Activated T-helper 2 cell treated with anti-CD3 and anti-CD28 coated beads, Interferon-gamma antibody, Interleukin-2, Interleukin-4, amounts not matched to agents 10 μg/mL and 5 μg/mL and 100 μg/mL, durations not matched to agents 14 hours and 24 hours and 36 hours (primary cell): ENCODE data around the gene POLE. TPM values are rescaled to one million over a fixed set of nuclear protein-coding genes. Genes with fewer than 3 reads are reported as not detected.
"Not testable (repeated sequence)": the region's sequence is repeated elsewhere in the genome, so short reads cannot be mapped to it uniquely, and the experiment has no call there.

Source experiments
- DNase-seq: peaks from one replicate; pipeline ENCODE4 v3.0.0; 2021; ENCODE audit warnings: low spot score
- H3K27ac Mint-ChIP-seq: one replicate; pipeline ENCODE4 v1.8.0; 2021; ENCODE audit warnings: mixed read lengths
- H3K27me3 Mint-ChIP-seq: one replicate; pipeline ENCODE4 v1.8.0; 2021; ENCODE audit warnings: low read depth, mixed read lengths
- H3K36me3 Mint-ChIP-seq: one replicate; pipeline ENCODE4 v1.8.0; 2021; ENCODE audit warnings: low read depth, mixed read lengths
- H3K4me1 Mint-ChIP-seq: one replicate; pipeline ENCODE4 v1.8.0; 2021; ENCODE audit warnings: low read depth, mixed read lengths
- H3K4me3 Mint-ChIP-seq: one replicate; pipeline ENCODE4 v1.8.0; 2021; ENCODE audit warnings: low read depth, mild to moderate bottlenecking, moderate library complexity, mixed read lengths
- H3K9me3 Mint-ChIP-seq: one replicate; pipeline ENCODE4 v1.8.0; 2021; ENCODE audit warnings: mixed read lengths
- intact Hi-C: fragments of 100-400 bp; cut with micrococcal nuclease; formaldehyde crosslinking; loops from one replicate; pipeline ENCODE4 v1.15.1; 2023
- total RNA-seq: library from RNA; stranded (reverse); gene quantifications from 2 replicates; pipeline ENCODE4 v1.2.3, GENCODE V29; 2022

Gene POLE
- total RNA-seq, 1 donor from 2014 or later = 159 TPM

DNA sequence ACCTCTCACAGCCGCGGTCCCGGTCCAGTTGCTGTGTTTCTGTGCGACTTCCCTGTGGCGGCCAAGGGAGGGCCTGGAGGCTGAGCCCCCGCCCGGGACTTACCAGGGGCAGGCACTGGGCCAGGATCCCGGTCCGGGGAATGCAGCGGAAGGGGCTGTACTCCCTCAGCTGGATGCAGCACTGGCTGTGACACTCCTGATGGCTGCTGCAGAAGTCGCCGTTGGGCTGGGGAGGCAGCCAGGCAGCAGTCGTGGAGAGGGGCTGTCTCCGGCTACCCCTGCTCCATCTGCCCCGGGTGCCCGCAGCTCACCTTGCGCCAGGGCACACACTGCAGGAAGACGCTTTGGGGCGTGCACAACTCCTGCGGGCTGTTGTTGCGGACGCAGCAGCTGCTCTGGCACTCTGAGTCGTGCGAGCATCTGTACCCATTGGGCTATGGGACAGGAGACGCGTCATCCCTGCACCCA, 83.0 kb downstream of the POLE start:
- intact Hi-C loops = no loop called here
- peaks cover 10% of the 10 kb centered on the region for H3K4me1 Mint-ChIP-seq

DNA sequence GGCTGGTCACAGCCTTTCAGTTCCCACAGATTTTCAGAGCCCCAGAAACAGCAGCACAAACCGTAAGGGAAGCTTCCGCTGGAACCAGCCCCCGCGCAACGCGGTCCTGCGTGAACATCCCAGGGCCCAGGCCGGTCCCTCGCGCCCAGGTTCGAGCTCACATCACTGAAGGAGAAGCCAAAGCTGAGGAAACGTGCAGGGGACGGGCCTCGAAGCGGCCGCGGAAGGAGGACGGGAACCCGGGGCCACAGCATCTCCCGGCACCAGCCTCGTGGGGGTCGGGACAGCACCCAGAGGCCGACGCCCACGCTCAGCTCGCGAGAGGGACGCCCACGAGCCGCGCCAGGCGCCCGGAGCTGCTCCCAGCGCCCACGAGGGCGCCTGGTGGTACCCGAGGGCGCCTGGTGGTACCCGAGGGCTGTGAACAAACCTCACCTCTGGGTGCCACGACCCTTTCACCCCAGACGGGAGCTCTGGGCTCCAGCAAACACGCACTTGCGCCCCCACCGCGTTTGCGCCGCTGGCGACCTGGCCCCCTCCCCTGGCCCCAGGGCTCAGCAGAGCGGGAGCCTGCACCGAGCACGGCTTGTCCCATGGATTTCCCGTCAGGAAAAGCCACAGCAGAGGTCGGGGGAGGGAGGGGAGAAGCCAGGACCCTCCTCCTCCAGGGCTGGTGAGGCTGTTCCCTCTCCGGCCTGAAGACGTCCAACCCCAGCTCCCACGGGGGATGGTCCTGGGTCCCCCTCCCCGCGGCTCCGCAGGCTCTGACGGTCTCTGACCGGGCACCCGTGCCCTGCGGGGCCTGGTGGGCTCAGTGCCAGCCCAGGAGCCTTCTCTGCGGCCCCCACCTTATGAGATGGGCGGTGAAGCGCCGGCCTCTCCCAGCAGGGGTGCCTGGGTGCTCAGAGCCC, 83.6 kb downstream of the POLE start:
- Mint-ChIP-seq H3K27ac (no peak overlapping the region), H3K9me3 (no peaks in the 10 kb centered on the region), H3K36me3 (no peaks in the 10 kb centered on the region), H3K4me1 (peaks cover 13% of the 10 kb centered on the region), H3K27me3 (peaks cover 54% of the 10 kb centered on the region), H3K4me3 (no peak overlapping the region)
- DNase-seq = no peak
- intact Hi-C loops = no loop called here

More for the DNA sequence above, 83.0 kb downstream of the POLE start:
- no peaks in the 10 kb centered on the region for H3K36me3 Mint-ChIP-seq
- no peak overlapping the region for H3K4me3 Mint-ChIP-seq
- H3K9me3 Mint-ChIP-seq = no peaks in the 10 kb centered on the region
- peaks cover 53% of the 10 kb centered on the region for H3K27me3 Mint-ChIP-seq
- no peak overlapping the region for H3K27ac Mint-ChIP-seq
- DNase-seq = no peak

DNA sequence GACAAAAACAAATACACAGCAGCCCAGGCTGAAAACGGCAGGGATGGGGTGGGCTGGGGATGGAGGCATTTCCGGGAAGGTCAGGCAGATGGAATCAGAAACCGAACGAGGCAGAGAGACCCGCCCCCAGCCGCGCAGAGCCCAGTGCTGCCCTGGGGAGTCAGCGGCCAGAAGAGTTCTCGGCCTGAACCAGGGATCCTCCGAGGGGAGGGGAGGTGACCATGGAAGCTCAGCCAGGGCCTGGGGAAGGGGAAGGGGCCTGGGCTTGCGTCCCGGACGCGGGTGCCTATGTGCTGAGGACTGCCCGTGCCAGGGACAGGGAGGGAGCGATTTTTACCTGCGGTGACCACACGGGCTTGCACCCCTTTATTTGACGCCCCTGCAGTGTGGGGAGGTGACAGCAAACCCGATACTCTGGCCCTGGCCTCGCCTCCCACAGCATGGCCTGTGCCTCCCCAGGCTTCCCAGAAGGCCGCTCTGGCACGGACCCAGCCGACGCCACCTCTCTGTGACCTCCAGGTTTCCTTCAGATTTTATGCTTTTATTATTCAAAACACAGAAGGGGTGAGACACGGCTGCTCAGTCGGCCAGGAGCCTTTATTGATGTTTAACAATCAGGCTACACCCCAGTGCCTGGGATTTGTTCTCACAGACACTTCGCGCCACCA, 84.4 kb downstream of the POLE start:
- Mint-ChIP-seq H3K27me3 (peaks cover 48% of the 10 kb centered on the region), H3K4me3 (no peak overlapping the region), H3K4me1 (peaks cover 13% of the 10 kb centered on the region), H3K36me3 (no peaks in the 10 kb centered on the region), H3K27ac (no peak overlapping the region), H3K9me3 (no peaks in the 10 kb centered on the region)
- intact Hi-C loops = no loop called here
- DNase-seq = no peak

DNA sequence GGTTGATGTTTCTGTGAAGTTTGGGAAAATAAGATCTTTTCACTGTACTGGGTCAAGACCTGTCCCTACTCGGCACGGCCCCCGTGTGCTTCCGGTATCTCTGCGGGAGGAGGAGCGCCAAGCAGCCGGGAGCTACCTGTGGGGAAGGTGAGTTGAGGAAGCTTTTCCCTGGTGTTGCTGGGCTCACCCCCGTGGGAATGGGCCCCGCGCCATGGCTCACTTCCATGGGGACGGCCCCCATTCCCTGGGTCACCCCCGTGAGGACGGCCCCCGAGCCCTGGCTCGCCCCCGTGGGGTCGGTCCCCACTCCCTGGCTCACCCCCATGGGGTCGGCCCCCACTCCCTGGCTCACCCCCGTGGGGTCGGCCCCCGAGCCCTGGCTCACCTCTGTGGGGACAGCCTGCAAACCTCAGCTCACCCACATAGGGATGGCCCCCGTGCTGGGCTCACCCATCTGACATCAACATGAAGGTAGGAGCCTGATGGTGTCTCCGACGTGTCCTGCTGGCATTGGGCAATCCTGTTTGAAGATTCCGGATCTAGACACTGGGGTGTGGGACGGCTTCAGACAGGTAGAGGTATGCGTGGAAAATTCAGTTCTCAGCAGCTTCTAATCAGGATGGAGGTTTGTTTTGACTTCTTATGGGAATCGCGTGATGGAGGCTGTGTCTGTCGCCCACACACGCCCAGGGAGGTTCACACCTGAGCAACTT, 85.8 kb downstream of the POLE start:
- Mint-ChIP-seq H3K4me1 (peaks cover 16% of the 10 kb centered on the region), H3K4me3 (peak overlapping the region; percentile 72), H3K9me3 (no peaks in the 10 kb centered on the region), H3K27ac (no peak overlapping the region), H3K27me3 (peaks cover 44% of the 10 kb centered on the region), H3K36me3 (no peaks in the 10 kb centered on the region)
- DNase-seq = no peak
- intact Hi-C loops = no loop called here

- intact Hi-C loops = no loop called here
- Mint-ChIP-seq H3K4me3 (peak overlapping the region; percentile 72), H3K36me3 (no peaks in the 10 kb centered on the region), H3K9me3 (no peaks in the 10 kb centered on the region), H3K4me1 (peaks cover 16% of the 10 kb centered on the region), H3K27me3 (peaks cover 44% of the 10 kb centered on the region), H3K27ac (no peak overlapping the region)
- peak; percentile 23 for DNase-seq
These were observed 86.8 kb downstream of the POLE start for GRCh38 chr12:132600048-132601032.

- H3K36me3 Mint-ChIP-seq, H3K27ac Mint-ChIP-seq, H3K9me3 Mint-ChIP-seq, intact Hi-C loops, DNase-seq, H3K4me3 Mint-ChIP-seq: not testable (repeated sequence)
- Mint-ChIP-seq H3K4me1 (peaks cover 16% of the 10 kb centered on the region), H3K27me3 (peaks cover 41% of the 10 kb centered on the region)
These were observed 87.6 kb downstream of the POLE start for GRCh38 chr12:132599502-132599901.

DNA sequence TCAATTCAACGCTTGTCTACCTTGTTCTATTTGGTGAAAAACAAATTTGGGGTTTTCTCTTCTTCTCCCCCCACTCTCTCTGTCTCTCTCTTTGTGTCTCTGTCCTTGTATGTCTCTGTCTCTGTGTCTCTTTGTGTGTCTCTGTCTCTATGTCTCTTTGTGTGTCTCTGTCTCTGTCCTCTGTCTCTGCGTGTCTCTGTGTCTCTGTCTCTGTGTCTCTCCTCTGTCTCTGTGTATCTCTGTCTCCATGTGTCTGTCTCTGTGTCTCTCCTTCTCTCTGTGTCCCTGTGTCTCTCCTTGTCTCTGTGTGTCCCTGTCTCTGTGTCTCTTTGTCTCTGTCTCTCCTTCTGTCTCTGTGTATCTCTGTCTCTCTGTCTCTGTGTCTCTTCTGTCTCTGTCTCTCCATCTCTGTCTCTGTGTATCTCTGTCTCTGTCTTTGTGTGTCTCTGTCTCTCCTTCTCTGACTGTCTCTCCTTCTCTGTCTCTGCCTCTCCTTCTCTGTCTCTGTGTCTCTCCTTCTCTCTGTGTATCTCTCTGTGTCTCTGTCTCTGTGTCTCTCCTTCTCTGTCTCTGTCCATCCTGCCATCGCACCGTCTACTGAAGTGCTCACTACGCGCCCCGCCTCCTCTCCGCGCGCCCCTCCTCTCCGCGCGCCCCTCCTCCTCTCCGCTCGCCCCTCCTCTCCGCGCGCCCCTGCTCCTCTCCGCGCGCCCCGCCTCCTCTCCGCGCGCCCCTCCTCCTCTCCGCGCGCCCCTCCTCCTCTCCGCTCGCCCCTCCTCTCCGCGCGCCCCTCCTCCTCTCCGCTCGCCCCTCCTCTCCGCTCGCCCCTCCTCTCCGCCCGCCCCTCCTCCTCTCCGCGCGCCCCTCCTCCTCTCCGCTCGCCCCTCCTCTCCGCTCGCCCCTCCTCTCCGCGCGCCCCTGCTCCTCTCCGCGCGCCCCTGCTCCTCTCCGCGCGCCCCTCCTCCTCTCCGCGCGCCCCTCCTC, 89.5 kb downstream of the POLE start:
- Mint-ChIP-seq H3K27me3 (peaks cover 36% of the 10 kb centered on the region), H3K9me3 (no peaks in the 10 kb centered on the region), H3K4me1 (peaks cover 16% of the 10 kb centered on the region), H3K4me3 (peak overlapping the region; percentile 54), H3K27ac (no peak overlapping the region), H3K36me3 (no peaks in the 10 kb centered on the region)
- intact Hi-C loops = no loop called here
- no peak for DNase-seq

DNA sequence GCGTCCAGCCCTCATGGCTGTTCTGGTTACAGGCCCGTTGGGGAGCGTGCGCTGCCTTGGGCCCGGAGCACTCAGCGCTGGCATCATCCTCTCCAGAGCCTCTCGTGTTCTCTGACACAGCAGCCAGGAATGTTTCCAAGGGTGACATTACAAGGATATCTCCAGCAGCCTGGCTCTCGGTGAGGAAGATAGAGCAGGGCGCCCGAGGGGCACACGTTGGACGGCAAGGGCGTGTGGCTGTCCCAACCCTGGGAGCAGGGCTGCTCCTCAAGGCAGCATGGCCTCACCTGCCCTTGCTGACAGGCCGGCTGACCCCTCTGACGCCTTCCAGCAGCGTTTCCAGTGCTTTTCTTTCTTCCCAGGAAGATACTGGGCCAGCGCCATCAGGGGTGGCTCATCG, 91.1 kb downstream of the POLE start:
- H3K36me3 Mint-ChIP-seq = no peaks in the 10 kb centered on the region
- H3K4me3 Mint-ChIP-seq = no peak overlapping the region
- H3K27ac Mint-ChIP-seq = no peak overlapping the region
- H3K27me3 Mint-ChIP-seq = peaks cover 27% of the 10 kb centered on the region
- no peaks in the 10 kb centered on the region for H3K9me3 Mint-ChIP-seq
- no peak for DNase-seq
- H3K4me1 Mint-ChIP-seq = peaks cover 12% of the 10 kb centered on the region
- intact Hi-C loops = no loop called here

DNA sequence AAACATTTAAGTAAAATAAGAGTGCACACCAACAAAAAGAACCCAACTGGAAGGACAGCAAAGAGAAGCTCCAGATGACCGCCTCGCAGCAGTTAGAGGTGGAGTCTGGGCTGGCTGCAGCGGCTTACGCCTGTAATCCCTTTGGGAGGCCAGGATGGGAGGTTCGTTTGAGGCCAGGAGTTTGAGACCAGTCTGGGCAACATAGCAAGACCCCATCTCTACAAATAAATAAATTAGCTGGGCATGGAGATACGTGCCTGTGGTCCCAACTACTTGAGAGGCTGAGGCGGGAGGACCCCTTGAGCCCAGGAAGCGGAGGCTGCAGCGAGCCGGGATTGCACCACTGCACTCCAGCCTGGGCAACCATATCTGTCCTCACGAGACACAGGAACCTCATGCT, 92.0 kb downstream of the POLE start:
- no peak overlapping the region for H3K27ac Mint-ChIP-seq
- H3K4me1 Mint-ChIP-seq = peaks cover 9% of the 10 kb centered on the region
- intact Hi-C loops = no loop called here
- no peak for DNase-seq
- peaks cover 23% of the 10 kb centered on the region for H3K27me3 Mint-ChIP-seq
- H3K36me3 Mint-ChIP-seq = no peaks in the 10 kb centered on the region
- H3K4me3 Mint-ChIP-seq = no peak overlapping the region
- H3K9me3 Mint-ChIP-seq = no peaks in the 10 kb centered on the region

DNA sequence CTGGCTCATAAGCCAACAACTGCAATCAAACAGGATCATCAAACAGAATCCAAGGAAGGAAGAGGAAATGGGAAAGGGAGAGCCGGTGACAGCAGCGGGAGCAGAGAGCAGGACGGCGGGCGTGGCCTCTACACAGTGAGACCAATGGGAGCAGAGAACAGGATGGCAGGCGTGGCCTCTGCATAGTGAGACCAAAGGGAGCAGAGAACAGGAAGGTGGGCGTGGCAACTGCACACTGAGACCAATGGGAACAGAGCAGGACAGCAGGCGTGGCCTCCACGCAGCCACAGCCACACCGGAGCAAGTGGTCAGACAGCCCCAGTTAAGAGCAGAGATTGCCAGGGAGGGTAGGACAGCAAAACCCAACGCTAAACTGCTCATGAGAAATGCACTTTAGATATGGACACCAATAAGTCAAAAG, 93.2 kb downstream of the POLE start:
- no peak overlapping the region for H3K27ac Mint-ChIP-seq
- intact Hi-C loops = no loop called here
- no peak for DNase-seq
- H3K9me3 Mint-ChIP-seq = no peaks in the 10 kb centered on the region
- H3K4me3 Mint-ChIP-seq = no peak overlapping the region
- H3K36me3 Mint-ChIP-seq = no peaks in the 10 kb centered on the region
- H3K27me3 Mint-ChIP-seq = peaks cover 14% of the 10 kb centered on the region
- peaks cover 9% of the 10 kb centered on the region for H3K4me1 Mint-ChIP-seq

DNA sequence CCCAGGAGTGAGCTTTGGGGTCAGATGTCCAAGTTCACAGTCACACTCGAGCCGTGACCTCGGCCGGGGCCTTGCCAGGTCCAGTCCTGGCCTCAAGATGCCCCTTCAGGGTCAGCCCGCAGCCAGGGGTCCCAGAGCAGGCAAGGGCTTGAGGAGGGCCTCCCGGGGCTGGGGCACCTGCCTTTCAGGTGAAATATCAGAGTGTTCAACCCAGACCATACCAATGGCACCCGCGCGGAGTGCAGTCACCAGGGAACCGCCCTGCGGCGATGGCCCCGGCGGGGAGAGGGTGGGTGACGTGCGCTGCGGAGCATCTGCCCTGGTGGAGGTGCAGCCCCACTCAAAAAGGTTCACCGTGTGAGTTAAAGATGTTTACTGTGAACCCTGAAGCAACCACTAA, 93.6 kb downstream of the POLE start:
- Mint-ChIP-seq H3K9me3 (no peaks in the 10 kb centered on the region), H3K36me3 (no peaks in the 10 kb centered on the region), H3K4me3 (no peak overlapping the region), H3K27ac (no peak overlapping the region), H3K4me1 (peaks cover 6% of the 10 kb centered on the region), H3K27me3 (peaks cover 10% of the 10 kb centered on the region)
- intact Hi-C loops = no loop called here
- no peak for DNase-seq
